Stomach (tissue), 9 donors: ENCODE measurements around the gene WDR20. TPM values are rescaled to one million over a fixed set of nuclear protein-coding genes. Genes with fewer than 3 reads are reported as not detected.
"Not testable (repeated sequence)": the region's sequence is repeated elsewhere in the genome, so short reads cannot be mapped to it uniquely, and the experiment has no call there.

Source experiments
- DNase-seq, 2 donors: peaks; one replicate each; pipeline versions ENCODE4 v3.0.0 to v3.0.0-alpha.2; 2013 to 2019
- H3K27ac ChIP-seq, 5 donors: fragments of 200-600 bp in 4 of 5; sonication (generic) in 4 of 5; one replicate each; pipeline ENCODE4 v1.5.1; 2013 to 2019; ENCODE audit warnings: mild to moderate bottlenecking in 1 of 5, moderate library complexity in 1 of 5
- H3K27me3 ChIP-seq, 3 donors: fragments of 200-600 bp; sonication (generic); one replicate each; pipeline ENCODE4 v1.5.1; 2017 to 2019; ENCODE audit warnings: mixed run types in 1 of 3
- H3K36me3 ChIP-seq, 4 donors: fragments of 200-600 bp; sonication (generic); 1 replicate in 3 of 4; 2 replicates in 1 of 4; pipeline ENCODE4 v1.5.1; 2016 to 2019
- H3K4me1 ChIP-seq, 4 donors: fragments of 200-600 bp; sonication (generic); one replicate each; pipeline ENCODE4 v1.5.1; 2016 to 2019
- H3K4me3 ChIP-seq, 4 donors: fragments of 200-600 bp; sonication (generic) in 3 of 4; one replicate each; pipeline ENCODE4 v1.5.1; 2016 to 2019; ENCODE audit warnings: mild to moderate bottlenecking in 1 of 4
- H3K9me3 ChIP-seq, 4 donors: fragments of 200-600 bp; sonication (generic); one replicate each; pipeline ENCODE4 v1.5.1; 2016 to 2019
- CTCF ChIP-seq, 7 experiments: fragments of 450-650 bp in 4 of 7; fragments of 200-600 bp in 3 of 7; sonication (generic) in 3 of 7; IDR thresholded peaks; one replicate each; pipeline ENCODE4 v1.5.1; 2016 to 2019; ENCODE audit warnings: antibody characterized with exemption in 7 of 7, control low read depth in 2 of 7, mild to moderate bottlenecking in 1 of 7
- EP300 ChIP-seq: sonication (generic); formaldehyde crosslinking; IDR thresholded peaks from one replicate; pipeline ENCODE4 v1.6.1; 2017; ENCODE audit warnings: antibody characterized with exemption
- POLR2A ChIP-seq, 4 donors: fragments of 450-650 bp; IDR thresholded peaks; one replicate each; pipeline ENCODE4 v1.6.1; 2016; ENCODE audit warnings: antibody characterized with exemption in 4 of 4, control low read depth in 2 of 4, mild to moderate bottlenecking in 1 of 4, moderate library complexity in 1 of 4
- POLR2AphosphoS5 ChIP-seq, 3 donors: sonication (generic); formaldehyde crosslinking; IDR thresholded peaks; one replicate each; pipeline ENCODE4 v1.6.1; 2016; ENCODE audit warnings: antibody characterized with exemption in 3 of 3
- WGBS, 5 donors: extraction: QIAGEN DNeasy Blood & Tissue Kit in 3 of 5; methylation state at CpG; one replicate each; pipeline versions ENCODE4 v1.1.5 to v1.1.7; 2013 to 2018; 5-methylcytosine and 5-hydroxymethylcytosine counted together
- intact Hi-C: fragments of 100-400 bp; cut with DNase I; formaldehyde crosslinking; loops from one replicate; pipeline ENCODE4 v1.15.1; 2023; ENCODE audit warnings: low total_unique reads
- polyA plus RNA-seq, 3 donors: library from polyadenylated mRNA; stranded (reverse); fragments of 200-250 nt; gene quantifications; one replicate each; pipeline ENCODE4 v1.2.3, GENCODE V29; 2013
- total RNA-seq, 5 donors: library from RNA; depleted of rRNA; stranded (reverse); fragments of >200 nt; gene quantifications; one replicate each; pipeline versions ENCODE4 v1.1.0 to v1.2.3, GENCODE V29; 2014 to 2016
- donor health status: healthy with polysubstance abuse.
- donor health status: Bipolar disorder and iron deficiency.
- donor health status: healthy.

WDR20 gene
- total and polyA plus RNA-seq, 8 donors = 8.2 to 44.2 (median 14.5) TPM

GRCh38 chr14:102150744-102151143 lies 11.0 kb downstream of the WDR20 start:
- Histone ChIP-seq H3K9me3 (no peaks in the 10 kb centered on the region), H3K4me3 (no peak overlapping the region), H3K27ac (no peak overlapping the region), H3K27me3 (no peaks in the 10 kb centered on the region), H3K4me1 (peaks cover 13 to 58% (median 32%) of the 10 kb centered on the region in 4 donors), H3K36me3 (peaks cover 0 to 22% (median 14%) of the 10 kb centered on the region in 4 donors)
- intact Hi-C loops = no loop called here
- WGBS, 5 donors = 69 to 95% (median 86%) methylated on average over 1 of the region's 1 CpG
- no peak for DNase-seq
- TF ChIP-seq EP300 (no peak), POLR2AphosphoS5 (IDR thresholded peaks at IDR 0.05) (no peak), CTCF (IDR thresholded peaks at IDR 0.05) (no peak), POLR2A (IDR thresholded peaks at IDR 0.05) (no peak)

- peaks cover 13 to 59% (median 32%) of the 10 kb centered on the region in 4 donors for H3K4me1 ChIP-seq
- H3K27me3 ChIP-seq, DNase-seq, H3K4me3 ChIP-seq, H3K9me3 ChIP-seq, intact Hi-C loops, H3K27ac ChIP-seq: not testable (repeated sequence)
- WGBS, 5 donors = 90 to 96% (median 93%) methylated on average over 3 of the region's 3 CpGs
- peaks cover 0 to 22% (median 14%) of the 10 kb centered on the region in 4 donors for H3K36me3 ChIP-seq
Observed at GRCh38 chr14:102151411-102151810, 11.7 kb downstream of the WDR20 start.

- no peaks in the 10 kb centered on the region for H3K27me3 ChIP-seq
- no peak for DNase-seq
- H3K4me3 ChIP-seq = no peak overlapping the region
- peaks cover 0 to 19% (median 15%) of the 10 kb centered on the region in 4 donors for H3K36me3 ChIP-seq
- intact Hi-C loops = no loop called here
- H3K9me3 ChIP-seq = no peaks in the 10 kb centered on the region
- no peak overlapping the region for H3K27ac ChIP-seq
- 75 to 100% (median 100%) methylated on average over 1 of the region's 1 CpG for WGBS, 5 donors
- peaks cover 13 to 53% (median 33%) of the 10 kb centered on the region in 4 donors for H3K4me1 ChIP-seq
- TF ChIP-seq POLR2AphosphoS5 (IDR thresholded peaks at IDR 0.05) (no peak), EP300 (no peak), CTCF (IDR thresholded peaks at IDR 0.05) (no peak), POLR2A (IDR thresholded peaks at IDR 0.05) (no peak)
Observed at GRCh38 chr14:102154121-102154520, 14.4 kb downstream of the WDR20 start.

GRCh38 chr14:102154821-102155549 lies 15.3 kb downstream of the WDR20 start:
- peak in 1 of 2 donors; percentile 33 for DNase-seq
- Histone ChIP-seq H3K27ac (no peak overlapping the region), H3K4me3 (no peak overlapping the region), H3K9me3 (no peaks in the 10 kb centered on the region), H3K36me3 (peaks cover 0 to 24% (median 17%) of the 10 kb centered on the region in 4 donors), H3K27me3 (no peaks in the 10 kb centered on the region), H3K4me1 (peaks cover 13 to 53% (median 33%) of the 10 kb centered on the region in 4 donors)
- TF ChIP-seq POLR2A (IDR thresholded peaks at IDR 0.05) (no peak), CTCF (IDR thresholded peaks at IDR 0.05) (no peak), POLR2AphosphoS5 (IDR thresholded peaks at IDR 0.05) (no peak), EP300 (no peak)
- 15 to 31% (median 23%) methylated on average over 2 of the region's 2 CpGs for WGBS, 5 donors
- intact Hi-C loops = no loop called here

GRCh38 chr14:102157346-102157745 lies 17.6 kb downstream of the WDR20 start:
- no peak overlapping the region for H3K27ac ChIP-seq
- peaks cover 0 to 14% (median 11%) of the 10 kb centered on the region in 4 donors for H3K36me3 ChIP-seq
- TF ChIP-seq POLR2AphosphoS5 (IDR thresholded peaks at IDR 0.05) = no peak
- TF ChIP-seq POLR2A (IDR thresholded peaks at IDR 0.05) = no peak
- no peak for TF ChIP-seq EP300
- TF ChIP-seq CTCF (IDR thresholded peaks at IDR 0.05) = no peak
- DNase-seq = no peak
- H3K27me3 ChIP-seq = no peaks in the 10 kb centered on the region
- peaks cover 13 to 41% (median 29%) of the 10 kb centered on the region in 4 donors for H3K4me1 ChIP-seq
- no peaks in the 10 kb centered on the region for H3K9me3 ChIP-seq
- intact Hi-C loops = no loop called here
- no peak overlapping the region for H3K4me3 ChIP-seq
